ENCODE results near the gene IL32. TPM values are rescaled to one million over a fixed set of nuclear protein-coding genes. Genes with fewer than 3 reads are reported as not detected.

Gene IL32
- total and polyA plus RNA-seq, 2 donors (not counting 1 experiment from before 2014, with no cell fraction given) = 2.0 to 2.3 TPM

GRCh38 chr16:3115003-3115402, 49.6 kb downstream of the IL32 start:
- no peak overlapping the region for H3K4me3 ChIP-seq (ENCODE audit: control extremely low read depth in 1 of 5, extremely low read depth in 1 of 5, insufficient read depth in 1 of 5, low read depth in 2 of 5, low read length in 4 of 5)
- H4K20me1 ChIP-seq (ENCODE audit: control insufficient read depth, insufficient read depth, low read length, poor library complexity, severe bottlenecking) = no peaks in the 10 kb centered on the region
- H3K9ac ChIP-seq (ENCODE audit: low read length) = no peak overlapping the region
- H3K4me2 ChIP-seq (replicated peaks; ENCODE audit: low read depth, low read length, poor library complexity, severe bottlenecking) = no peak overlapping the region
- WGBS (ENCODE audit: insufficient coverage) = 92% methylated on average over 12 of the region's 12 CpGs
- no peaks in the 10 kb centered on the region for H3K4me1 ChIP-seq (ENCODE audit: control insufficient read depth in 2 of 2, insufficient read depth in 2 of 2, low read length in 2 of 2)
- Mint-ChIP-seq H3K9me3 (ENCODE audit: insufficient read depth) (no peaks in the 10 kb centered on the region), H3K4me3 (no peak overlapping the region), H3K27me3 (peaks cover 22% of the 10 kb centered on the region), H3K4me1 (no peaks in the 10 kb centered on the region), H3K27ac (no peak overlapping the region)
- no peaks in the 10 kb centered on the region for H3K36me3 ChIP-seq (replicated peaks in 1 of 2; ENCODE audit: control extremely low read depth in 1 of 2, control insufficient read depth in 1 of 2, extremely low read depth in 1 of 2, insufficient read depth in 2 of 2, low read length in 1 of 2)
- DNase-seq = no peak
- intact Hi-C loops (cut with micrococcal nuclease) = no loop called here
- no peak overlapping the region for H3K27ac ChIP-seq (ENCODE audit: low read length in 2 of 2)
- H3K79me2 ChIP-seq (ENCODE audit: control insufficient read depth, insufficient read depth, low read length) = no peaks in the 10 kb centered on the region
- no peak overlapping the region for H2AFZ ChIP-seq (ENCODE audit: insufficient read depth, low read depth, low read length, poor library complexity, severe bottlenecking)
- ChIA-PET POLR2A (interaction anchor here (0.8 kb wide), 1 partner anchor 9 kb away, joined by 10 read pairs; no protein-coding TSS in a partner anchor), CTCF (interaction anchor here (1.2 to 1.6 kb wide), 2 partner anchors 10 to 16 kb away, joined by 3 to 5 read pairs; partner anchors contain the start of gene ZSCAN10)
- H3K27me3 ChIP-seq (replicated peaks in 1 of 4; ENCODE audit: control extremely low read depth in 1 of 4, control insufficient read depth in 3 of 4, insufficient read depth in 4 of 4, low read length in 3 of 4) = peaks cover 0 to 30% (median 3%) of the 10 kb centered on the region in 4 experiments
- TF ChIP-seq EZH2 (IDR thresholded peaks at IDR 0.05; ENCODE audit: borderline replicate concordance, insufficient read depth, low read depth, low read length, poor library complexity, severe bottlenecking) (no peak), CTCF (IDR thresholded peaks at IDR 0.05) (no peak)
- no peak for ATAC-seq (ENCODE audit: low read depth)
- H3K9me3 ChIP-seq (ENCODE audit: control extremely low read depth in 1 of 3, control insufficient read depth in 2 of 3, insufficient read depth in 1 of 3, low read length in 2 of 3) = no peaks in the 10 kb centered on the region

DNA sequence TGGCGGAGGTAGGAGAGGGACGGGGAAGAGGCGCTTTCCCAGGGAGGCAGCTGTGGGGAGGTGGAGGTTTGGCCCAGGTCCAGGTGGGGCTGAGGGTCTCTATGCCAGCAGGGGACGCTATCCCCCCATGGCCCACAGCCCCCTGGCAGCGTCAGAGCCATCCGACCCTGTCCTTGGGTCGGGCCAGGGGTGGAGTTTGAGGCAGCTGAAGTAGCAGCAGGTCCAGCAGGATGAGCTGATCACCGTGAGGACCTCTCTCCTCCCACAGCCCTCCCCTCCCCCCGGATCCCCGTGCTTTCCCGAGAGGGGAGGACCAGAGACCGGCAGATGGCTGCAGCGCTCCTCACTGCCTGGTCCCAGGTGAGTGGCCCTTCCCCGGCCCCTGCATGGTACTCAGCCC, 50.1 kb downstream of the IL32 start:
- H3K4me3 ChIP-seq (ENCODE audit: control extremely low read depth in 1 of 5, extremely low read depth in 1 of 5, insufficient read depth in 1 of 5, low read depth in 2 of 5, low read length in 4 of 5) = no peak overlapping the region
- H2AFZ ChIP-seq (ENCODE audit: insufficient read depth, low read depth, low read length, poor library complexity, severe bottlenecking) = no peak overlapping the region
- H3K79me2 ChIP-seq (ENCODE audit: control insufficient read depth, insufficient read depth, low read length) = no peaks in the 10 kb centered on the region
- Mint-ChIP-seq H3K9me3 (ENCODE audit: insufficient read depth) (no peaks in the 10 kb centered on the region), H3K4me3 (no peak overlapping the region), H3K27me3 (peaks cover 22% of the 10 kb centered on the region), H3K4me1 (no peaks in the 10 kb centered on the region), H3K27ac (no peak overlapping the region)
- H3K9ac ChIP-seq (ENCODE audit: low read length) = no peak overlapping the region
- no peaks in the 10 kb centered on the region for H3K36me3 ChIP-seq (replicated peaks in 1 of 2; ENCODE audit: control extremely low read depth in 1 of 2, control insufficient read depth in 1 of 2, extremely low read depth in 1 of 2, insufficient read depth in 2 of 2, low read length in 1 of 2)
- no peak overlapping the region for H3K4me2 ChIP-seq (replicated peaks; ENCODE audit: low read depth, low read length, poor library complexity, severe bottlenecking)
- intact Hi-C loops (cut with micrococcal nuclease) = no loop called here
- POLR2A ChIA-PET = no interaction called here
- H3K4me1 ChIP-seq (ENCODE audit: control insufficient read depth in 2 of 2, insufficient read depth in 2 of 2, low read length in 2 of 2) = no peaks in the 10 kb centered on the region
- DNase-seq (no peak), ATAC-seq (ENCODE audit: low read depth) (no peak)
- 92% methylated on average over 14 of the region's 14 CpGs for WGBS (ENCODE audit: insufficient coverage)
- CTCF ChIA-PET = interaction anchor here (1.2 to 1.6 kb wide), 2 partner anchors 9 to 17 kb away, joined by 3 to 5 read pairs; partner anchors contain the start of gene ZSCAN10
- peaks cover 0 to 30% (median 3%) of the 10 kb centered on the region in 4 experiments for H3K27me3 ChIP-seq (replicated peaks in 1 of 4; ENCODE audit: control extremely low read depth in 1 of 4, control insufficient read depth in 3 of 4, insufficient read depth in 4 of 4, low read length in 3 of 4)
- H3K9me3 ChIP-seq (ENCODE audit: control extremely low read depth in 1 of 3, control insufficient read depth in 2 of 3, insufficient read depth in 1 of 3, low read length in 2 of 3) = no peaks in the 10 kb centered on the region
- no peaks in the 10 kb centered on the region for H4K20me1 ChIP-seq (ENCODE audit: control insufficient read depth, insufficient read depth, low read length, poor library complexity, severe bottlenecking)
- TF ChIP-seq EZH2 (IDR thresholded peaks at IDR 0.05; ENCODE audit: borderline replicate concordance, insufficient read depth, low read depth, low read length, poor library complexity, severe bottlenecking) = no peak
- TF ChIP-seq CTCF (IDR thresholded peaks at IDR 0.05) = no peak
- no peak overlapping the region for H3K27ac ChIP-seq (ENCODE audit: low read length in 2 of 2)
